GM23338 (cell line): ENCODE measurements around the gene HSPB8. TPM values are rescaled to one million over a fixed set of nuclear protein-coding genes. Genes with fewer than 3 reads are reported as not detected.

ENCODE experiments used
- ATAC-seq: fragments of 200-7000 bp; cut with Tn5 transposase; 3 replicates; pipeline ENCODE4 v1.9.1; 2020
- DNase-seq: peaks from one replicate; pipeline ENCODE4 v3.0.0-alpha.2; 2015; ENCODE audit warnings: low spot score
- H2AFZ ChIP-seq: fragments of 200-600 bp; sonication (generic); 2 replicates; pipeline ENCODE4 v1.8.0; 2016; ENCODE audit warnings: antibody characterized with exemption, mild to moderate bottlenecking, moderate library complexity
- H3F3A ChIP-seq: fragments of 200-600 bp; sonication (generic); replicated peaks from 2 replicates; pipeline ENCODE4 v1.8.0; 2017; ENCODE audit warnings: antibody characterized with exemption, mixed run types, low read depth
- H3K27ac ChIP-seq: fragments of 200-600 bp; sonication (generic); 2 replicates; pipeline ENCODE4 v1.6.1; 2016; ENCODE audit warnings: low read depth
- H3K27me3 ChIP-seq: fragments of 200-600 bp; sonication (generic); 2 replicates; pipeline ENCODE4 v1.8.0; 2016; ENCODE audit warnings: mild to moderate bottlenecking, mixed run types, moderate library complexity; ENCODE audit not compliant: insufficient read depth
- H3K36me3 ChIP-seq: fragments of 200-600 bp; sonication (generic); 2 replicates; pipeline ENCODE4 v1.8.0; 2016; ENCODE audit warnings: mild to moderate bottlenecking; ENCODE audit not compliant: insufficient read depth
- H3K4me1 ChIP-seq: fragments of 200-600 bp; sonication (generic); 2 replicates; pipeline ENCODE4 v1.8.0; 2016; ENCODE audit warnings: mild to moderate bottlenecking, moderate library complexity; ENCODE audit not compliant: insufficient read depth
- H3K4me2 ChIP-seq: fragments of 200-600 bp; sonication (generic); 2 replicates; pipeline ENCODE4 v1.7.1; 2017; ENCODE audit warnings: mixed run types
- H3K4me3 ChIP-seq: fragments of 200-600 bp; sonication (generic); 2 replicates; pipeline ENCODE4 v1.6.1; 2016; ENCODE audit warnings: mixed run types
- H3K79me2 ChIP-seq: fragments of 200-600 bp; sonication (generic); replicated peaks from 2 replicates; pipeline ENCODE4 v1.8.0; 2017; ENCODE audit warnings: mild to moderate bottlenecking; ENCODE audit not compliant: insufficient read depth
- H3K9me2 ChIP-seq: fragments of 200-600 bp; sonication (generic); 2 replicates; pipeline ENCODE4 v1.8.0; 2017; ENCODE audit not compliant: insufficient read depth
- H4K20me1 ChIP-seq: fragments of 200-600 bp; sonication (generic); replicated peaks from 2 replicates; pipeline ENCODE4 v1.8.0; 2017; ENCODE audit warnings: mild to moderate bottlenecking; ENCODE audit not compliant: insufficient read depth
- H3K27ac Mint-ChIP-seq: 2 replicates; pipeline ENCODE4 v1.8.0; 2020; ENCODE audit warnings: inconsistent platforms, mild to moderate bottlenecking, moderate library complexity, mixed read lengths
- H3K27me3 Mint-ChIP-seq: 3 replicates; pipeline ENCODE4 v1.8.0; 2022; ENCODE audit warnings: low read depth, mild to moderate bottlenecking, moderate library complexity, mixed read lengths, inconsistent platforms; ENCODE audit not compliant: insufficient read depth, poor library complexity
- H3K36me3 Mint-ChIP-seq: 3 replicates; pipeline ENCODE4 v1.8.0; 2021; ENCODE audit warnings: low read depth, mild to moderate bottlenecking, inconsistent platforms, moderate library complexity, mixed read lengths
- H3K4me1 Mint-ChIP-seq: 3 replicates; pipeline ENCODE4 v1.8.0; 2020; ENCODE audit warnings: mild to moderate bottlenecking, inconsistent platforms, mixed read lengths
- H3K4me3 Mint-ChIP-seq: 3 replicates; pipeline ENCODE4 v1.8.0; 2021; ENCODE audit warnings: moderate library complexity, mild to moderate bottlenecking, inconsistent platforms, mixed read lengths
- H3K9me3 Mint-ChIP-seq: 3 replicates; pipeline ENCODE4 v1.8.0; 2020; ENCODE audit warnings: moderate library complexity, mild to moderate bottlenecking, inconsistent platforms, mixed read lengths
- CREB1 ChIP-seq: fragments of 250-450 bp; sonication (Bioruptor Pico); IDR thresholded peaks from 2 replicates; pipeline ENCODE4 v1.5.0; 2020; ENCODE audit warnings: low read depth, mild to moderate bottlenecking, moderate library complexity
- CTCF ChIP-seq, 2 experiments: fragments of 200-600 bp in 1 of 2; sonication (generic) in 1 of 2; conservative IDR thresholded peaks; 2 replicates each; pipeline versions ENCODE4 v1.5.1 to v1.6.1; 2016 to 2017; ENCODE audit warnings: antibody characterized with exemption in 2 of 2, low read depth in 2 of 2, mild to moderate bottlenecking in 2 of 2, moderate library complexity in 1 of 2
- ETS1 ChIP-seq: IDR thresholded peaks from 2 replicates; pipeline ENCODE4 v1.6.1; 2016; ENCODE audit warnings: antibody characterized with exemption
- EZH2 ChIP-seq: fragments of 200-600 bp; sonication (generic); IDR thresholded peaks from one replicate; pipeline ENCODE4 v1.8.0; 2017; ENCODE audit warnings: antibody characterized with exemption, mild to moderate bottlenecking, low read depth; ENCODE audit not compliant: unreplicated experiment
- EZH2phosphoT487 ChIP-seq: fragments of 200-600 bp; sonication (generic); IDR thresholded peaks from one replicate; pipeline ENCODE4 v1.8.1; 2018; ENCODE audit warnings: antibody characterized with exemption; ENCODE audit not compliant: unreplicated experiment
- JUNB ChIP-seq: IDR thresholded peaks from one replicate; pipeline ENCODE4 v1.6.1; 2016; ENCODE audit warnings: antibody characterized with exemption; ENCODE audit not compliant: unreplicated experiment
- NANOG ChIP-seq: IDR thresholded peaks from 2 replicates; pipeline ENCODE4 v1.6.1; 2016; ENCODE audit warnings: antibody characterized with exemption, borderline replicate concordance
- POLR2AphosphoS5 ChIP-seq: IDR thresholded peaks from 2 replicates; pipeline ENCODE4 v1.6.1; 2016; ENCODE audit warnings: antibody characterized with exemption, low read depth
- STAT1 ChIP-seq: IDR thresholded peaks from one replicate; pipeline ENCODE4 v1.6.1; 2016; ENCODE audit warnings: antibody characterized with exemption; ENCODE audit not compliant: unreplicated experiment
- ZNF114 ChIP-seq: fragments of 250-450 bp; sonication (Bioruptor Pico); IDR thresholded peaks from 2 replicates; pipeline ENCODE4 v1.5.0; 2020; ENCODE audit warnings: mild to moderate bottlenecking, moderate library complexity
- ZNF331 ChIP-seq: fragments of 250-450 bp; sonication (Bioruptor Pico); IDR thresholded peaks from 2 replicates; pipeline ENCODE4 v1.5.0; 2020; ENCODE audit warnings: low read depth, mild to moderate bottlenecking, moderate library complexity
- ZNF462 ChIP-seq: fragments of 250-450 bp; sonication (Bioruptor Pico); IDR thresholded peaks from 2 replicates; pipeline ENCODE4 v1.5.0; 2020; ENCODE audit warnings: mild to moderate bottlenecking, moderate library complexity
- polyA plus RNA-seq: library from polyadenylated mRNA; unstranded; fragments of >200 nt; fragmentation: Nextera tagmentation; extraction: Ambion mirVana; gene quantifications from 2 replicates; pipeline ENCODE4 v1.2.1, GENCODE V29; 2016
- total RNA-seq: library from RNA; depleted of rRNA; stranded (reverse); fragments of >200 nt; shearing (Covaris generic); gene quantifications from 2 replicates; pipeline ENCODE4 v1.2.3, GENCODE V29; 2014

The HSPB8 gene
- total and polyA plus RNA-seq, 2 experiments from 2014 or later: 3.5 to 4.8 TPM

DNA sequence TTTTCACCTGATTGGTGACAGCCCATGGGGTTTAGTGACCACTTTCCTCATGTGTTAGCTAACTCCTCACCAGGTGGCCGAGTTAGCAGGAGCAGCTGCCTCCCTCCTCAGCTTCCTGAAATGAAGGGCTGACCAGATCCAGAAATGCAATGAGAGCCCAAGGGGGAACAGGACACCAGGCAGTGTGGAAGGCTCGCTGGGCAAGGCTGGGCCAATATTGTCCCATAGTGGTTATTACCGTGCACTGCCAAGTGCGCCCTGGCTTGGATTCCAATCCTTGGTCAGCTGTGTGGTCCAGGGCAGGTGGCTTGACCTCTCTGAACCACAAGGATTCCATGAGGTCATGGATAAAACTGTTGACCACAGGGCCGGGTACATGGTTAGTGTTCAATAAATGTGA is 3.6 kb upstream of the HSPB8 start (continued):
- no peak for TF ChIP-seq EZH2phosphoT487
- TF ChIP-seq JUNB: no peak

GRCh38 chr12:119176267-119177055 is 2.3 kb upstream of the HSPB8 start:
- Histone ChIP-seq H3K36me3 (no peaks in the 10 kb centered on the region), H3K4me2 (no peak overlapping the region), H3F3A (no peaks in the 10 kb centered on the region), H3K9me2 (no peaks in the 10 kb centered on the region), H4K20me1 (no peaks in the 10 kb centered on the region), H3K79me2 (no peaks in the 10 kb centered on the region), H3K4me1 (peaks cover 44% of the 10 kb centered on the region), H2AFZ (peak overlapping the region; percentile 90; the same call in 1 of the 2 replicates), H3K27ac (no peak overlapping the region), H3K4me3 (no peak overlapping the region), H3K27me3 (no peaks in the 10 kb centered on the region)
- peaks cover 3% of the 10 kb centered on the region for H3K27me3 Mint-ChIP-seq
- no peaks in the 10 kb centered on the region; the same call in 2 of the 3 replicates for H3K9me3 Mint-ChIP-seq
- peak overlapping the region; percentile 42; the same call in 1 of the 2 replicates for H3K27ac Mint-ChIP-seq
- peak; percentile 45 for DNase-seq
- H3K4me3 Mint-ChIP-seq: no peak overlapping the region
- H3K4me1 Mint-ChIP-seq: peaks cover 48% of the 10 kb centered on the region
- H3K36me3 Mint-ChIP-seq: no peaks in the 10 kb centered on the region
- no peak for ATAC-seq
- no peak for TF ChIP-seq NANOG
- no peak for TF ChIP-seq EZH2phosphoT487
- TF ChIP-seq JUNB: no peak
- TF ChIP-seq ZNF462 (CRISPR knock-in tag): no peak
- TF ChIP-seq ZNF331: no peak
- no peak for TF ChIP-seq POLR2AphosphoS5
- TF ChIP-seq ZNF114 (CRISPR knock-in tag): no peak
- no peak for TF ChIP-seq ETS1
- no peak for TF ChIP-seq CREB1
- no peak for TF ChIP-seq EZH2
- no peak for TF ChIP-seq STAT1
- TF ChIP-seq CTCF (conservative IDR thresholded peaks at IDR 0.05; ENCODE audit: low read depth in 2 of 2): no peak
